ENCODE data around the gene TST. TPM values are rescaled to one million over a fixed set of nuclear protein-coding genes. Genes with fewer than 3 reads are reported as not detected.
A peak's percentile ranks its signal among the peaks of the same experiment; 100 is the strongest.

The TST gene
- total and polyA plus RNA-seq, 2 of the 8 experiments (the other 6 are each of a cell fraction or from before 2014, with no cell fraction given) = 22.6 to 61.6 TPM

DNA sequence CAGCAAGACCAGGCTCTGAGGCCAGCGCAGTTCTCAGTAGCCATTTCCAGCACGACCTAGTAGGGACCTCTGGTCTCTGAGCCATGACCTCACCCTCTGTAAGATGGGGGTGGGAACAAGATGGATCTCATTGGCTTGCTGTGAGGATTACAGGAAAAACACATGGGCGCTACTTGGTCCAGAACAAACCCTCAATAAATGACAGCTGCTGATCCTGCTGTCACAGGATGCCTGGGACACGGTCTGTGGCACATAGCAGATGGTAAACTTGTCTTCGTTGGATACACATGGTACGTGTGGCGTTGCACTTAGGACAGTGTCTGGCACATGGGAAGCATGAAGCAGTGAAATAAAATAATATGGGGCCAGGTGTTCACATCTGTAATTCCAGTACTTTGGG lies 27.8 kb upstream of the TST start:
- no peak overlapping the region for H3K9ac ChIP-seq (replicated peaks in 1 of 4; ENCODE audit: extremely low read depth in 1 of 4, low read depth in 3 of 4, low read length in 3 of 4)
- no peak overlapping the region for H4K91ac ChIP-seq (replicated peaks; ENCODE audit: insufficient read length, low read length)
- H4K8ac ChIP-seq (ENCODE audit: extremely low read depth, insufficient read depth, low read length) = no peak overlapping the region
- no peaks in the 10 kb centered on the region for H3K79me2 ChIP-seq (ENCODE audit: control insufficient read depth in 1 of 2, insufficient read depth in 2 of 2, low read length in 2 of 2)
- H3K56ac ChIP-seq (replicated peaks; ENCODE audit: insufficient read length, low read depth, low read length) = no peak overlapping the region
- no peak for TF ChIP-seq YY1 (IDR thresholded peaks at IDR 0.05; ENCODE audit: low read depth, low read length)
- H3K18ac ChIP-seq (ENCODE audit: extremely low read depth, low read length) = no peak overlapping the region
- no peak overlapping the region for H3K27ac ChIP-seq (ENCODE audit: low read depth, low read length)
- no peaks in the 10 kb centered on the region for H3K79me1 ChIP-seq (ENCODE audit: low read depth, low read length)
- DNase-seq (ENCODE audit: low read depth in 1 of 2, low spot score in 2 of 2) (no peak), FAIRE-seq (no peak)
- H2BK120ac ChIP-seq (replicated peaks; ENCODE audit: low read depth, low read length) = no peak overlapping the region
- CTCF ChIA-PET (ENCODE audit: partially characterized antibody) = interaction anchor here (0.7 to 5.2 kb wide), 19 partner anchors 7 to 215 kb away, joined by 3 to 56 read pairs (median 4); no protein-coding TSS in a partner anchor
- peaks cover 3% of the 10 kb centered on the region; the same call in 1 of the 2 replicates for H3K23me2 ChIP-seq (ENCODE audit: low read depth, low read length)
- peak overlapping the region; percentile 67; the same call in 1 of the 2 replicates for H2BK15ac ChIP-seq (ENCODE audit: low read length)
- H2BK12ac ChIP-seq (ENCODE audit: low read depth, low read length) = no peak overlapping the region
- H3K27me3 ChIP-seq (replicated peaks in 1 of 4; ENCODE audit: control insufficient read depth in 3 of 4, extremely low read depth in 1 of 4, insufficient read depth in 3 of 4, low read length in 3 of 4) = peaks cover 0 to 9% (median 0%) of the 10 kb centered on the region in 4 experiments; a peak in 5 of 7 replicates
- no peak overlapping the region for H3K4me3 ChIP-seq (ENCODE audit: extremely low read depth in 1 of 4, insufficient read depth in 2 of 4, low read depth in 3 of 4, low read length in 4 of 4)
- H3K23ac ChIP-seq (ENCODE audit: insufficient read length) = no peak overlapping the region
- no peak overlapping the region for H3K14ac ChIP-seq (ENCODE audit: insufficient read length)
- no peaks in the 10 kb centered on the region for H3K36me3 ChIP-seq (ENCODE audit: control insufficient read depth in 2 of 4, insufficient read depth in 4 of 4, low read length in 3 of 4)
- no peak overlapping the region for H2BK20ac ChIP-seq (ENCODE audit: low read length)
- no peak overlapping the region for H3K4me2 ChIP-seq (ENCODE audit: insufficient read depth in 1 of 2, low read depth in 2 of 2, low read length in 2 of 2)
- peaks cover 0 to 7% (median 3%) of the 10 kb centered on the region in 4 experiments; a peak in 5 of 7 replicates for H3K4me1 ChIP-seq (replicated peaks in 1 of 4; ENCODE audit: control insufficient read depth in 3 of 4, insufficient read depth in 4 of 4, low read length in 3 of 4)
- H2AFZ ChIP-seq (ENCODE audit: low read length) = no peak overlapping the region
- no peak overlapping the region for H2AK5ac ChIP-seq (ENCODE audit: low read depth, low read length)
- H2BK5ac ChIP-seq (ENCODE audit: low read depth, low read length) = no peak overlapping the region
- H4K20me1 ChIP-seq (replicated peaks in 1 of 2; ENCODE audit: control insufficient read depth in 1 of 2, insufficient read depth in 2 of 2, low read length in 2 of 2) = no peaks in the 10 kb centered on the region
- no peak overlapping the region for H3K4ac ChIP-seq (replicated peaks; ENCODE audit: insufficient read length, low read depth, low read length)
- 88% methylated on average over 7 of the region's 7 CpGs; no CpG with 5 or more reads in 1 of the 2 experiments for WGBS, 2 experiments (ENCODE audit: extremely low coverage in 1 of 2, insufficient coverage in 1 of 2, insufficient read length in 1 of 2, insufficient replicate concordance in 2 of 2, low coverage in 1 of 2, low lambda C conversion rate in 2 of 2, missing lambda C conversion rate in 1 of 2)
- POLR2A ChIA-PET (ENCODE audit: partially characterized antibody) = interaction anchor here (1.1 to 1.4 kb wide), 2 partner anchors 14 to 18 kb away, joined by 3 to 4 read pairs; no protein-coding TSS in a partner anchor
- H3K9me3 ChIP-seq (ENCODE audit: insufficient read depth in 2 of 2, low read depth in 1 of 2, low read length in 1 of 2) = no peaks in the 10 kb centered on the region
- no peak overlapping the region for H4K5ac ChIP-seq (ENCODE audit: insufficient read length, low read depth, low read length)

All from H1 (cell line).